GM12874 (cell line): ENCODE results near the gene RAB11A.

Experiments used
- TF ChIP-seq, protein P1 (sequence below): IDR thresholded peaks from 2 replicates; pipeline ENCODE4 v1.5.1; 2011; ENCODE audit warnings: low read depth, mild to moderate bottlenecking, control low read depth, low read length, moderate library complexity; ENCODE audit not compliant: insufficient read depth

The RAB11A gene

DNA sequence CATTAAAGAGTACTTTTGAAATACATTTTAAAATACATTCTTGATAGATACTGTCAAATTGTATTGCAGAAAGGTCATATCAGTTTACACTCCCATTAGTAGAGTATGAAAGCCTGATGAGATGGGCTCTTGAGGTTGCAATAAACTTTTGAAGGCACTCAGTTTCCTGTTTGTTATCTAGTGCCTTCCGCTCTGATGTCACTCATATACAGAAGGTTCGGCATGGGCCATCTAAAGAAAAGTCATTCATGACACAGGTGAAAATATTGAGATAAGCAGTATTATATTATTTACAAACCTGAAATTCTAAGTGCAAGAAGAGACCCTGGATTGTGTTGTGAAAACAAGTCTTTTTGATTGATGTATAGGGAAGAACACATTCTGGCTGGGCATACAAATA, 40.7 kb upstream of the RAB11A start:
- TF ChIP-seq, protein P1, sequence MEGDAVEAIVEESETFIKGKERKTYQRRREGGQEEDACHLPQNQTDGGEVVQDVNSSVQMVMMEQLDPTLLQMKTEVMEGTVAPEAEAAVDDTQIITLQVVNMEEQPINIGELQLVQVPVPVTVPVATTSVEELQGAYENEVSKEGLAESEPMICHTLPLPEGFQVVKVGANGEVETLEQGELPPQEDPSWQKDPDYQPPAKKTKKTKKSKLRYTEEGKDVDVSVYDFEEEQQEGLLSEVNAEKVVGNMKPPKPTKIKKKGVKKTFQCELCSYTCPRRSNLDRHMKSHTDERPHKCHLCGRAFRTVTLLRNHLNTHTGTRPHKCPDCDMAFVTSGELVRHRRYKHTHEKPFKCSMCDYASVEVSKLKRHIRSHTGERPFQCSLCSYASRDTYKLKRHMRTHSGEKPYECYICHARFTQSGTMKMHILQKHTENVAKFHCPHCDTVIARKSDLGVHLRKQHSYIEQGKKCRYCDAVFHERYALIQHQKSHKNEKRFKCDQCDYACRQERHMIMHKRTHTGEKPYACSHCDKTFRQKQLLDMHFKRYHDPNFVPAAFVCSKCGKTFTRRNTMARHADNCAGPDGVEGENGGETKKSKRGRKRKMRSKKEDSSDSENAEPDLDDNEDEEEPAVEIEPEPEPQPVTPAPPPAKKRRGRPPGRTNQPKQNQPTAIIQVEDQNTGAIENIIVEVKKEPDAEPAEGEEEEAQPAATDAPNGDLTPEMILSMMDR: no peak

DNA sequence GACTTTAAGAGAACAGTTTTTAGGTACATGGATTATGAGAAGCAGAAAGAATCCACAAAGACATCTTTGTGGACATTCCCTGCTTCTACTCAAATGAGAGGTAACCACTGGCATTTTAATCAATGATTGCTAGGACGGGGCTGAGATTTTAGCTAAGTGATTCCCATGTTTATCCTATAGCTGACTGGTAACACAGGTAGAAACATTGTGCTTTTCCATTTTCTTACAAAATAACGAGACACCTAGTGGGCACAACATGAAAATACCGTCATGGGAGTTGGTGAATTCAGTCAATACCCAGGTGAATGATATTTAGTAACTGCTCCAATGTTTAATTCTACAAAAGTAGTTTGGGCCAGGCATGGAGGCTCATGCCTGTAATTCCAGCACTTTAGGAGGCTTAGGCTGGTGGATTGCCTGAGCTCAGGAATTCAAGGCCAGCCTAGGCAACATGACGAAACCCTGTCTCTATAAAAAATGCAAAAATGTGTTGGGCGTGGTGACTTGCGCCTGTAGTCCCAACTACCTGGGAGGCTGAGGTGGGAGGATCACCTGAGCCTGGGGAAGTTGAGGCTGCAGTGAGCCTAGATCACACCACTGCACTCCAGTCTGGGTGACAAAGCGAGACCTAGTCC, 40.0 kb upstream of the RAB11A start:
- TF ChIP-seq, protein P1: peak; percentile 35; the same call in 1 of the 2 replicates

- TF ChIP-seq, protein P1: no peak
These were observed 36.5 kb upstream of the RAB11A start for GRCh38 chr15:65832549-65833364.

- TF ChIP-seq, protein P1: no peak
These were observed 35.6 kb upstream of the RAB11A start for GRCh38 chr15:65833501-65834205.

DNA sequence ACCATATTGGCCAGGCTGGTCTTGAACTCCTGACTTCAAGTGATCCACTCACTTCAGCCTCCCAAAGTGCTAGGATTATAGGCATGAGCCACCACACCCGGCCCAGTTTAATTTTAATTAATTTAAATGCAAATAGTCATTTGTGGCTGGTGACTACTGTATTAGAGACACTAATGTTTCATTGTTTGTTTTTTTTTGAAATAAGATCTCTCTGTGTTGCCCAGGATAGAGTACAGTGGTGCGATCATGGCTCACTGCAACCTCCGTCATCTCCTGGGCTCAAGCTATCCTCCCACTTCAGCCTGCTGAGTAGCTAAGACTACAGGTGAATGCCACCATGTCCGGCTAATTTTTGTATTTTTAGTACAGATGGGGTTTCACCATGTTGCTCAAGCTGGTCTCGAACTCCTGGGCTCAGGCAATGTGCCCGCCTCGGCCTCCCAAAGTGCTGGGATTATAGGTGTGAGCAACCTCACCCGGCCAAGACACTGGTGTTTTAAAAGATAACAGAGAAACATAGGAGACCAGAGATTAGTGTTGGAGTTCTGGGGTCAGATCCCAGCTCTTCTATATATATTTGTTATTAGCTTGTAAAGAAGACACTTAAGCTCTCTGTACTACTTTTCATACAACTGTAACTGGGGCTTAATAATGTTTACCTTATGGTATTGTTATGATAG, 34.5 kb upstream of the RAB11A start:
- TF ChIP-seq, protein P1: no peak

- TF ChIP-seq, protein P1: no peak
These were observed 33.8 kb upstream of the RAB11A start for GRCh38 chr15:65835447-65835846.

GRCh38 chr15:65836665-65837064, 32.6 kb upstream of the RAB11A start:
- TF ChIP-seq, protein P1: peak; percentile 36; the same call in 1 of the 2 replicates
